Stimulated activated CD8-positive, alpha-beta memory T cell treated with anti-CD3 and anti-CD28 coated beads, Interleukin-12 subunit alpha, Interleukin-12 subunit beta, amount 100 ng/mL, for 24 hours (primary cell): Measurements from ENCODE around the gene PRDX1.

ENCODE experiments used
- DNase-seq: peaks from one replicate; pipeline ENCODE4 v3.0.0-alpha.2; 2020; ENCODE audit errors: extremely low read depth

PRDX1 gene

DNA sequence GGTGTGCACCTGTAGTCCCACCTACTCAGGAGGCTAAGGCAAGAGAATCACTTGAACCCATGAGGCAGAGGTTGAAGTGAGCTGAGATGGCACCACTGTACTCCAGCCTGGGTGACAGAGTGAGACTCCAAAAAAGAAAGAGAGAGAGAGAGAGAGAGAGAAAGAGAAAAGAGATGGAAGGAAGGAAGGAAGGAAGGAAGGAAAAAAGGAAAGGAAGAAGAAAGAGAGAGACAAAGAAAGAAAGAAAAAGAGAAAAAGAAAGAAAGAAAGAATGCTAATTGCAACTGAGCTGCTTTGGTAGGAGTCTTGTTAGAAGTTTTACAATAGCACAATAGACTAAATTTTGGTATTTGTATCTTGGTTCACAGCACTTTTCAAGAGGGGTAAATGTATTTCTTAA, 56.4 kb downstream of the PRDX1 start:
- no peak for DNase-seq
